HepG2 (cell line): Measurements from ENCODE around the gene KLHL11. TPM values are rescaled to one million over a fixed set of nuclear protein-coding genes. Genes with fewer than 3 reads are reported as not detected.

Source experiments
- ARNT2 ChIP-seq: sonication (generic); formaldehyde crosslinking; IDR thresholded peaks from 2 replicates; pipeline ENCODE4 v1.8.0; 2022; ENCODE audit warnings: mild to moderate bottlenecking, low read depth, missing genetic modification reagents, moderate library complexity
- BRCA1 ChIP-seq: sonication (generic); formaldehyde crosslinking; IDR thresholded peaks from 2 replicates; pipeline ENCODE4 v1.4.0; 2020; ENCODE audit warnings: missing genetic modification reagents
- CBX5 ChIP-seq: sonication (generic); formaldehyde crosslinking; IDR thresholded peaks from 2 replicates; pipeline ENCODE4 v1.4.0; 2020; ENCODE audit warnings: missing genetic modification reagents, borderline replicate concordance
- DNMT3B ChIP-seq: conservative IDR thresholded peaks from 2 replicates; pipeline ENCODE4 v1.6.1; 2016; ENCODE audit warnings: missing biosample characterization, control low read depth
- HNRNPK ChIP-seq: fragments of 200-400 bp; formaldehyde crosslinking; IDR thresholded peaks from 2 replicates; pipeline ENCODE4 v1.6.1; 2018; ENCODE audit warnings: low read length, low read depth, moderate library complexity, mild to moderate bottlenecking; ENCODE audit not compliant: poor library complexity, severe bottlenecking
- IRX3 ChIP-seq: sonication (generic); formaldehyde crosslinking; IDR thresholded peaks from 2 replicates; pipeline ENCODE4 v1.8.1; 2023; ENCODE audit warnings: mild to moderate bottlenecking, low read depth, missing genetic modification reagents, borderline replicate concordance
- MED1 ChIP-seq: sonication (generic); formaldehyde crosslinking; IDR thresholded peaks from 2 replicates; pipeline ENCODE4 v1.4.0; 2020; ENCODE audit warnings: missing genetic modification reagents
- MTA1 ChIP-seq: sonication (generic); formaldehyde crosslinking; IDR thresholded peaks from 2 replicates; pipeline ENCODE4 v1.4.0; 2020; ENCODE audit warnings: missing genetic modification reagents, mild to moderate bottlenecking, borderline replicate concordance
- MYNN ChIP-seq: sonication (generic); formaldehyde crosslinking; IDR thresholded peaks from 2 replicates; pipeline ENCODE4 v1.4.0; 2020; ENCODE audit warnings: mild to moderate bottlenecking, low read depth, missing genetic modification reagents
- NCOA5 ChIP-seq: sonication (generic); formaldehyde crosslinking; IDR thresholded peaks from 2 replicates; pipeline ENCODE4 v1.4.0; 2020; ENCODE audit warnings: missing genetic modification reagents
- NR2F2 ChIP-seq: IDR thresholded peaks from 2 replicates; pipeline ENCODE4 v1.6.1; 2012; ENCODE audit warnings: low read depth, inconsistent platforms, borderline replicate concordance
- POLR2G ChIP-seq: fragments of 200-400 bp; formaldehyde crosslinking; IDR thresholded peaks from 2 replicates; pipeline ENCODE4 v1.6.1; 2018; ENCODE audit warnings: mild to moderate bottlenecking, low read depth, low read length, moderate library complexity
- RFXAP ChIP-seq: sonication (generic); formaldehyde crosslinking; IDR thresholded peaks from 2 replicates; pipeline ENCODE4 v1.4.0; 2020; ENCODE audit warnings: missing genetic modification reagents, borderline replicate concordance
- SATB2 ChIP-seq: sonication (generic); formaldehyde crosslinking; IDR thresholded peaks from 2 replicates; pipeline ENCODE4 v1.5.0; 2020; ENCODE audit warnings: missing genetic modification reagents
- SMAD9 ChIP-seq: sonication (generic); formaldehyde crosslinking; IDR thresholded peaks from 2 replicates; pipeline ENCODE4 v1.5.1; 2020; ENCODE audit warnings: mild to moderate bottlenecking, missing genetic modification reagents
- SOX6 ChIP-seq, 2 experiments: fragments of 450-650 bp in 1 of 2; sonication (generic) in 1 of 2; formaldehyde crosslinking in 1 of 2; IDR thresholded peaks; 2 replicates each; pipeline versions ENCODE4 v1.4.0 to v1.6.1; 2017 to 2020; ENCODE audit warnings: antibody characterized with exemption in 1 of 2, mild to moderate bottlenecking in 1 of 2, missing genetic modification reagents in 1 of 2
- ZBTB2 ChIP-seq: sonication (generic); formaldehyde crosslinking; IDR thresholded peaks from 2 replicates; pipeline ENCODE4 v1.8.0; 2022; ENCODE audit warnings: low read depth, missing genetic modification reagents
- ZBTB8A ChIP-seq: sonication (generic); formaldehyde crosslinking; IDR thresholded peaks from 2 replicates; pipeline ENCODE4 v1.4.0; 2020; ENCODE audit warnings: mild to moderate bottlenecking, low read depth, missing genetic modification reagents, borderline replicate concordance
- ZHX1 ChIP-seq: sonication (generic); formaldehyde crosslinking; IDR thresholded peaks from 2 replicates; pipeline ENCODE4 v1.8.1; 2022; ENCODE audit warnings: low read depth, mild to moderate bottlenecking, missing genetic modification reagents
- ZNF124 ChIP-seq: sonication (generic); formaldehyde crosslinking; IDR thresholded peaks from 2 replicates; pipeline ENCODE4 v1.4.0; 2020; ENCODE audit warnings: missing genetic modification reagents
- ZNF354B ChIP-seq: sonication (generic); formaldehyde crosslinking; IDR thresholded peaks from 2 replicates; pipeline ENCODE4 v1.8.0; 2022; ENCODE audit warnings: mild to moderate bottlenecking, missing genetic modification reagents
- ZNF501 ChIP-seq: sonication (generic); formaldehyde crosslinking; IDR thresholded peaks from 2 replicates; pipeline ENCODE4 v1.5.1; 2020; ENCODE audit warnings: mild to moderate bottlenecking, moderate library complexity, missing genetic modification reagents
- ZNF850 ChIP-seq: sonication (generic); formaldehyde crosslinking; conservative IDR thresholded peaks from 2 replicates; pipeline ENCODE4 v1.9.0; 2021; ENCODE audit warnings: mild to moderate bottlenecking, missing genetic modification reagents
- ZSCAN12 ChIP-seq: sonication (generic); formaldehyde crosslinking; IDR thresholded peaks from 2 replicates; pipeline ENCODE4 v1.9.0; 2021; ENCODE audit warnings: mild to moderate bottlenecking, missing genetic modification reagents
- polyA plus RNA-seq, 8 experiments: library from polyadenylated mRNA; depleted of rRNA in 3 of 8; stranded (reverse) in 7 of 8; unstranded in 1 of 8; fragments of >200 nt; fragmentation: Illumina TruSeq in 4 of 8; extraction: Trizol in 4 of 8; gene quantifications; 2 replicates each; pipeline versions ENCODE4 v1.2.1 to v1.2.3, GENCODE V29; 2011 to 2016; ENCODE audit warnings: low read depth in 4 of 8, missing spikeins in 1 of 8, mixed read lengths in 1 of 8; ENCODE audit not compliant: insufficient read depth in 1 of 8
- total RNA-seq, 5 experiments: library from RNA; depleted of rRNA; stranded (reverse); fragments of >200 nt; fragmentation: Illumina TruSeq; extraction: Trizol; gene quantifications; 2 replicates each; pipeline ENCODE4 v1.2.3, GENCODE V29; 2016; ENCODE audit warnings: low read depth in 1 of 5
- TF ChIP-seq, protein P1 (sequence below): sonication (generic); formaldehyde crosslinking; IDR thresholded peaks from 2 replicates; pipeline ENCODE4 v1.5.0; 2020; ENCODE audit warnings: mild to moderate bottlenecking, missing genetic modification reagents, moderate library complexity

The KLHL11 gene
- total and polyA plus RNA-seq, 2 of the 13 experiments (the other 11 are each of a cell fraction or from before 2014, with no cell fraction given) = 7.7 to 27.5 TPM

DNA sequence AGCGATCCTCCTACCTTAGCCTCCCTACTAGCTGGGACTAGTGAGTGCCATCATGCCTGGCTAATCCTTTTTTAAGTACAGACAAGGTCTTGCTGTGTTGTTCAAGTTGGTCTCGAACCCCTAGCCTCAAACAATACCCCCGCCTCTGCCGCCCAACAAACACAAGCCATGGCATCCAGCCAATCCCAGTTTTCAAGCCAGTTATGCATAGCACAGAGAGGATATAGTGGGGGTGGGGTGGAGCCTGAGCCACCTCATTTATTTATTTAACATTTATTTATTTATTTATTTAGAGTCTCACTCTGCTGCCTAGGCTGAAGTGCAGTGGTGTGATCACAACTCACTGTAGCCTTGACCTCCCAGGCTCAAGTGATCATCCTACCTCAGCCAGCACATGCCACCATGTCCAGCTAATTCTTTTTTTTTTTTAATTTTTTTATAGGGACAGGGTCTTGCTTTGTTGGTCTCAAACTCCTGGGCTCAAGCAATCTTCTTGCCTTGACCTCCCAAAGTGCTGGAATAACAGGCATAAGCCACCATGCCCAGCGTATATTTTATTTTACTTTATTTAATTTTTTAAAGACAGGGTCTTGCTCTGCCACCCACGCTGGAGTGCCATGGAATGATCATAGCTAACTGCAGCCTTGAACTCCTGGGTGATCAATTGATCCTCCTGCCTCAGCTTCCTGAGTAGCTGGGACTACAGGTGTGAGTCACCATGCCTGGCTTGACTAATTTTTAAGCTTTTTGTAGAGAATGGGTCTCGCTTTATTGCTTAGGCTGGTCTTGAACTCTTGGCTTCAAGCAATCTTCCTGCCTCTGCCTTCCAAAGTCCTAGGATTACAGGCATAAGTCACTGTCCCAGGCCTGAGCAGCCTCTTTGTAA is 26.2 kb upstream of the KLHL11 start (continued):
- TF ChIP-seq ZHX1 (0 out of 2 replicates have a peak, but pooled peaks have one; percentile 51), ZBTB2 (CRISPR knock-in tag) (no peak), POLR2G (no peak), DNMT3B (CRISPR knock-in tag) (no peak), ARNT2 (CRISPR knock-in tag) (no peak), HNRNPK (no peak), CBX5 (CRISPR knock-in tag) (no peak), RFXAP (CRISPR knock-in tag) (no peak), NR2F2 (0 out of 2 replicates have a peak, but pooled peaks have one; percentile 47), SATB2 (CRISPR knock-in tag) (no peak), MTA1 (CRISPR knock-in tag) (no peak), ZNF124 (no peak), ZNF354B (CRISPR knock-in tag) (no peak), NCOA5 (no peak), ZSCAN12 (CRISPR knock-in tag) (no peak), ZBTB8A (CRISPR knock-in tag) (no peak), MYNN (CRISPR knock-in tag) (no peak), SOX6 (IDR thresholded peaks at IDR 0.05) (no peak), SOX6 (CRISPR knock-in tag; IDR thresholded peaks at IDR 0.05) (peak; percentile 54), ZNF501 (CRISPR knock-in tag) (peak; percentile 18; the same call in 1 of the 2 replicates), SMAD9 (CRISPR knock-in tag) (no peak), ZNF850 (CRISPR knock-in tag) (no peak), IRX3 (CRISPR knock-in tag) (no peak), BRCA1 (CRISPR knock-in tag) (no peak), MED1 (peak; percentile 26)
- TF ChIP-seq, protein P1, sequence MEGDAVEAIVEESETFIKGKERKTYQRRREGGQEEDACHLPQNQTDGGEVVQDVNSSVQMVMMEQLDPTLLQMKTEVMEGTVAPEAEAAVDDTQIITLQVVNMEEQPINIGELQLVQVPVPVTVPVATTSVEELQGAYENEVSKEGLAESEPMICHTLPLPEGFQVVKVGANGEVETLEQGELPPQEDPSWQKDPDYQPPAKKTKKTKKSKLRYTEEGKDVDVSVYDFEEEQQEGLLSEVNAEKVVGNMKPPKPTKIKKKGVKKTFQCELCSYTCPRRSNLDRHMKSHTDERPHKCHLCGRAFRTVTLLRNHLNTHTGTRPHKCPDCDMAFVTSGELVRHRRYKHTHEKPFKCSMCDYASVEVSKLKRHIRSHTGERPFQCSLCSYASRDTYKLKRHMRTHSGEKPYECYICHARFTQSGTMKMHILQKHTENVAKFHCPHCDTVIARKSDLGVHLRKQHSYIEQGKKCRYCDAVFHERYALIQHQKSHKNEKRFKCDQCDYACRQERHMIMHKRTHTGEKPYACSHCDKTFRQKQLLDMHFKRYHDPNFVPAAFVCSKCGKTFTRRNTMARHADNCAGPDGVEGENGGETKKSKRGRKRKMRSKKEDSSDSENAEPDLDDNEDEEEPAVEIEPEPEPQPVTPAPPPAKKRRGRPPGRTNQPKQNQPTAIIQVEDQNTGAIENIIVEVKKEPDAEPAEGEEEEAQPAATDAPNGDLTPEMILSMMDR (CRISPR knock-in tag) = no peak
